Sigmoid colon (tissue), 4 donors: ENCODE data around the gene UBE2Q2.

Experiments used
- CTCF ChIP-seq, 4 experiments: fragments of 450-650 bp in 3 of 4; fragments of 200-600 bp in 1 of 4; IDR thresholded peaks; one replicate each; pipeline ENCODE4 v1.5.1; 2016 to 2019; ENCODE audit warnings: antibody characterized with exemption in 4 of 4, mild to moderate bottlenecking in 3 of 4, moderate library complexity in 2 of 4
- EP300 ChIP-seq, 4 donors: sonication (generic); formaldehyde crosslinking; IDR thresholded peaks; one replicate each; pipeline ENCODE4 v1.6.1; 2017; ENCODE audit warnings: antibody characterized with exemption in 4 of 4
- POLR2AphosphoS5 ChIP-seq, 4 donors: sonication (generic); formaldehyde crosslinking; IDR thresholded peaks; one replicate each; pipeline ENCODE4 v1.6.1; 2017; ENCODE audit warnings: antibody characterized with exemption in 4 of 4

- TF ChIP-seq POLR2AphosphoS5 (IDR thresholded peaks at IDR 0.05): no peak
- no peak for TF ChIP-seq CTCF (IDR thresholded peaks at IDR 0.05)
- no peak for TF ChIP-seq EP300 (IDR thresholded peaks at IDR 0.05)
These were observed 25.9 kb upstream of the UBE2Q2 start for GRCh38 chr15:75817138-75817935.
